IMR-90 (cell line): ENCODE measurements around the gene TNKS1BP1. TPM values are rescaled to one million over a fixed set of nuclear protein-coding genes. Genes with fewer than 3 reads are reported as not detected.

ENCODE experiments used
- ATAC-seq: fragments of 200-7000 bp; cut with Tn5 transposase; 2 replicates; pipeline ENCODE4 v1.9.1; 2020; ENCODE audit warnings: low read depth, mild to moderate bottlenecking, moderate library complexity
- BruUV-seq: library from RNA; stranded (reverse); fragments of 400-500 nt; replicated peaks from 2 replicates; lab custom pipeline; 2021; lab: Mats Ljungman, UMichigan
- CTCF ChIA-PET: fragments of 300-600 bp; formaldehyde crosslinking; extraction: SDS; loops from one replicate; lab custom pipeline; 2021; ENCODE audit warnings: antibody characterized with exemption; lab: Yijun Ruan, JAX
- POLR2A ChIA-PET: fragments of 300-600 bp; sonication (Branson Sonifier 250); formaldehyde crosslinking; loops from one replicate; lab custom pipeline; 2022; ENCODE audit warnings: antibody characterized with exemption; ENCODE audit not compliant: unreplicated experiment; lab: Charles Lee
- DNase-seq: peaks from one replicate; pipeline ENCODE4 v3.0.0; 2013
- H2AFZ ChIP-seq: replicated peaks from 2 replicates; pipeline ENCODE3; 2013; ENCODE audit warnings: low read length, mild to moderate bottlenecking; ENCODE audit not compliant: poor library complexity
- H2AK5ac ChIP-seq: 2 replicates; pipeline ENCODE4 v1.6.1; 2013; ENCODE audit warnings: low read depth, low read length, inconsistent platforms
- H2AK9ac ChIP-seq: replicated peaks from 2 replicates; pipeline ENCODE3; 2013; ENCODE audit warnings: mild to moderate bottlenecking, low read depth, low read length, moderate library complexity; ENCODE audit not compliant: poor library complexity
- H2BK120ac ChIP-seq: 2 replicates; pipeline ENCODE4 v1.6.1; 2013; ENCODE audit warnings: low read depth, low read length, inconsistent platforms
- H2BK15ac ChIP-seq: 3 replicates; pipeline ENCODE4 v1.6.1; 2013; ENCODE audit warnings: low read depth, low read length, inconsistent platforms
- H2BK20ac ChIP-seq: 2 replicates; pipeline ENCODE4 v1.6.1; 2013; ENCODE audit warnings: low read depth, mild to moderate bottlenecking, inconsistent platforms, low read length, moderate library complexity
- H2BK5ac ChIP-seq: 2 replicates; pipeline ENCODE4 v1.6.1; 2013; ENCODE audit warnings: mild to moderate bottlenecking, low read depth, low read length, inconsistent platforms; ENCODE audit not compliant: poor library complexity, severe bottlenecking
- H3K14ac ChIP-seq: replicated peaks from 2 replicates; pipeline ENCODE4 v1.6.1; 2013; ENCODE audit warnings: low read depth, low read length, inconsistent platforms
- H3K18ac ChIP-seq: 2 replicates; pipeline ENCODE4 v1.6.1; 2013; ENCODE audit warnings: low read depth, low read length, control low read depth
- H3K23ac ChIP-seq: 2 replicates; pipeline ENCODE4 v1.6.1; 2013; ENCODE audit warnings: low read depth, low read length, inconsistent platforms
- H3K27ac ChIP-seq: 2 replicates; pipeline ENCODE4 v1.5.1; 2013; ENCODE audit warnings: mild to moderate bottlenecking, control low read depth, low read length; ENCODE audit not compliant: insufficient read depth
- H3K27me3 ChIP-seq: 2 replicates; pipeline ENCODE4 v1.6.1; 2013; ENCODE audit warnings: low read length; ENCODE audit not compliant: control insufficient read depth, insufficient read depth
- H3K36me3 ChIP-seq: 2 replicates; pipeline ENCODE4 v1.6.1; 2013; ENCODE audit warnings: low read length, mixed read lengths; ENCODE audit not compliant: control insufficient read depth, insufficient read depth
- H3K4ac ChIP-seq: 2 replicates; pipeline ENCODE4 v1.6.1; 2013; ENCODE audit warnings: low read depth, low read length, inconsistent platforms
- H3K4me1 ChIP-seq: 2 replicates; pipeline ENCODE4 v1.6.1; 2013; ENCODE audit warnings: low read length, mixed read lengths; ENCODE audit not compliant: control insufficient read depth, insufficient read depth
- H3K4me2 ChIP-seq: 2 replicates; pipeline ENCODE4 v1.6.1; 2013; ENCODE audit warnings: low read depth, mild to moderate bottlenecking, control low read depth, low read length, moderate library complexity
- H3K4me3 ChIP-seq: 2 replicates; pipeline ENCODE4 v1.5.1; 2013; ENCODE audit warnings: low read depth, mild to moderate bottlenecking, control low read depth, low read length, moderate library complexity; ENCODE audit not compliant: insufficient read depth
- H3K56ac ChIP-seq: 2 replicates; pipeline ENCODE4 v1.6.1; 2013; ENCODE audit warnings: low read length, inconsistent platforms; ENCODE audit not compliant: insufficient read depth; ENCODE audit errors: extremely low read depth
- H3K79me1 ChIP-seq, 2 experiments: 2 replicates each; pipeline ENCODE4 v1.6.1; 2013; ENCODE audit warnings: low read length in 2 of 2, inconsistent platforms in 1 of 2, low read depth in 1 of 2
- H3K9ac ChIP-seq: 2 replicates; pipeline ENCODE4 v1.6.1; 2013; ENCODE audit warnings: low read depth, low read length, control low read depth
- H3K9me1 ChIP-seq: 2 replicates; pipeline ENCODE4 v1.6.1; 2013; ENCODE audit warnings: low read length, inconsistent platforms; ENCODE audit not compliant: insufficient read depth
- H3K9me3 ChIP-seq: 2 replicates; pipeline ENCODE4 v1.6.1; 2013; ENCODE audit warnings: low read length; ENCODE audit not compliant: control insufficient read depth, insufficient read depth
- H4K20me1 ChIP-seq: 2 replicates; pipeline ENCODE4 v1.6.1; 2013; ENCODE audit warnings: low read length, inconsistent platforms; ENCODE audit not compliant: insufficient read depth
- H4K5ac ChIP-seq: 2 replicates; pipeline ENCODE4 v1.6.1; 2013; ENCODE audit warnings: mild to moderate bottlenecking, low read depth, low read length, control low read depth
- H4K8ac ChIP-seq, 2 experiments: 2 replicates each; pipeline ENCODE4 v1.6.1; 2013; ENCODE audit warnings: low read depth in 2 of 2, low read length in 2 of 2, control low read depth in 1 of 2, inconsistent platforms in 1 of 2
- H4K91ac ChIP-seq: 2 replicates; pipeline ENCODE4 v1.6.1; 2013; ENCODE audit warnings: low read depth, low read length, inconsistent platforms; ENCODE audit not compliant: insufficient read depth
- BHLHE40 ChIP-seq: fragments of 150-350 bp; IDR thresholded peaks from 2 replicates; pipeline ENCODE4 v1.6.1; 2016; ENCODE audit warnings: mild to moderate bottlenecking, low read depth, low read length
- CEBPB ChIP-seq: IDR thresholded peaks from 2 replicates; pipeline ENCODE4 v1.6.1; 2012; ENCODE audit warnings: low read depth, low read length, improper control_type of control experiment
- FOS ChIP-seq: fragments of 150-350 bp; IDR thresholded peaks from 2 replicates; pipeline ENCODE4 v1.6.1; 2016; ENCODE audit warnings: low read depth, low read length
- MAZ ChIP-seq: IDR thresholded peaks from 2 replicates; pipeline ENCODE4 v1.6.1; 2012; ENCODE audit warnings: low read depth, mild to moderate bottlenecking, low read length, improper control_type of control experiment, moderate library complexity, borderline replicate concordance
- MXI1 ChIP-seq: IDR thresholded peaks from 2 replicates; pipeline ENCODE4 v1.6.1; 2012; ENCODE audit warnings: low read depth, mild to moderate bottlenecking, low read length, moderate library complexity, borderline replicate concordance
- RAD21 ChIP-seq: IDR thresholded peaks from 2 replicates; pipeline ENCODE4 v1.6.1; 2012; ENCODE audit warnings: low read length, improper control_type of control experiment
- RCOR1 ChIP-seq: IDR thresholded peaks from 2 replicates; pipeline ENCODE4 v1.6.1; 2012; ENCODE audit warnings: mild to moderate bottlenecking, low read length, improper control_type of control experiment; ENCODE audit not compliant: insufficient replicate concordance
- RFX5 ChIP-seq: IDR thresholded peaks from 2 replicates; pipeline ENCODE4 v1.8.0; 2012; ENCODE audit warnings: low read depth, mild to moderate bottlenecking, low read length, moderate library complexity
- SMC3 ChIP-seq: fragments of 150-350 bp; IDR thresholded peaks from 2 replicates; pipeline ENCODE4 v1.6.1; 2016; ENCODE audit warnings: low read depth, mild to moderate bottlenecking, antibody characterized with exemption, low read length, moderate library complexity
- WGBS, 2 experiments: methylation state at CpG; one replicate each; pipeline versions ENCODE4 v1.1.5 to v1.1.7; 2013; ENCODE audit warnings: missing lambda C conversion rate in 2 of 2; ENCODE audit not compliant: insufficient read length in 1 of 2; ENCODE audit errors: extremely low coverage in 2 of 2; 5-methylcytosine and 5-hydroxymethylcytosine counted together
- dilution Hi-C: fragments of 300-500 bp; cut with HindIII; formaldehyde crosslinking; loops from one replicate; pipeline ENCODE4 v1.14.3; 2018; ENCODE audit warnings: low sequenced_read_pairs; ENCODE audit not compliant: unreplicated experiment
- in situ Hi-C: fragments of 300-500 bp; cut with MboI; formaldehyde crosslinking; loops from 3 replicates; pipeline ENCODE4 v1.14.3; 2019; ENCODE audit warnings: low sequenced_read_pairs, inconsistent platforms, mixed read lengths
- intact Hi-C: fragments of 100-400 bp; cut with micrococcal nuclease; formaldehyde crosslinking; loops from 2 replicates; pipeline ENCODE4 v1.10.0; 2022
- polyA plus RNA-seq, 3 experiments: library from polyadenylated mRNA; depleted of rRNA; stranded (reverse); fragments of >200 nt; gene quantifications; 2 replicates each; pipeline ENCODE4 v1.2.3, GENCODE V29; 2012; ENCODE audit warnings: low replicate concordance in 1 of 3
- total RNA-seq: library from RNA; depleted of rRNA; stranded (reverse); fragments of >200 nt; gene quantifications from 2 replicates; pipeline ENCODE4 v1.2.3, GENCODE V29; 2012
- TF ChIP-seq, protein P1 (sequence below): conservative IDR thresholded peaks from 2 replicates; pipeline ENCODE4 v1.5.1; 2012; ENCODE audit warnings: mild to moderate bottlenecking, low read depth, low read length, improper control_type of control experiment
- TF ChIP-seq, protein P2 (sequence below): fragments of 150-350 bp; IDR thresholded peaks from 2 replicates; pipeline ENCODE4 v1.6.1; 2017; ENCODE audit warnings: mild to moderate bottlenecking, antibody characterized with exemption, low read length, low read depth

TNKS1BP1 gene
- total and polyA plus RNA-seq, 2 of the 4 experiments (the other 2 are of a cell fraction) = 31.7 to 71.4 TPM

GRCh38 chr11:57325735-57326048, 940 bp upstream of the TNKS1BP1 start:
- dilution Hi-C loops = no loop called here

More at GRCh38 chr11:57325735-57326048, 940 bp upstream of the TNKS1BP1 start:
- peak overlapping the region; percentile 74 for H2BK5ac ChIP-seq
- H3K4me3 ChIP-seq = peak overlapping the region; percentile 97
- H3K4me1 ChIP-seq = peaks cover 20% of the 10 kb centered on the region
- no peak for TF ChIP-seq BHLHE40
- TF ChIP-seq, protein P1, sequence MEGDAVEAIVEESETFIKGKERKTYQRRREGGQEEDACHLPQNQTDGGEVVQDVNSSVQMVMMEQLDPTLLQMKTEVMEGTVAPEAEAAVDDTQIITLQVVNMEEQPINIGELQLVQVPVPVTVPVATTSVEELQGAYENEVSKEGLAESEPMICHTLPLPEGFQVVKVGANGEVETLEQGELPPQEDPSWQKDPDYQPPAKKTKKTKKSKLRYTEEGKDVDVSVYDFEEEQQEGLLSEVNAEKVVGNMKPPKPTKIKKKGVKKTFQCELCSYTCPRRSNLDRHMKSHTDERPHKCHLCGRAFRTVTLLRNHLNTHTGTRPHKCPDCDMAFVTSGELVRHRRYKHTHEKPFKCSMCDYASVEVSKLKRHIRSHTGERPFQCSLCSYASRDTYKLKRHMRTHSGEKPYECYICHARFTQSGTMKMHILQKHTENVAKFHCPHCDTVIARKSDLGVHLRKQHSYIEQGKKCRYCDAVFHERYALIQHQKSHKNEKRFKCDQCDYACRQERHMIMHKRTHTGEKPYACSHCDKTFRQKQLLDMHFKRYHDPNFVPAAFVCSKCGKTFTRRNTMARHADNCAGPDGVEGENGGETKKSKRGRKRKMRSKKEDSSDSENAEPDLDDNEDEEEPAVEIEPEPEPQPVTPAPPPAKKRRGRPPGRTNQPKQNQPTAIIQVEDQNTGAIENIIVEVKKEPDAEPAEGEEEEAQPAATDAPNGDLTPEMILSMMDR = no peak
- TF ChIP-seq SMC3 = no peak
- no peak for TF ChIP-seq RAD21
- no peak for TF ChIP-seq MXI1
- no peak for TF ChIP-seq RFX5
- TF ChIP-seq CEBPB = no peak
- no peak for TF ChIP-seq RCOR1
- no peak for TF ChIP-seq MAZ
- no peak for TF ChIP-seq FOS
- TF ChIP-seq, protein P2, sequence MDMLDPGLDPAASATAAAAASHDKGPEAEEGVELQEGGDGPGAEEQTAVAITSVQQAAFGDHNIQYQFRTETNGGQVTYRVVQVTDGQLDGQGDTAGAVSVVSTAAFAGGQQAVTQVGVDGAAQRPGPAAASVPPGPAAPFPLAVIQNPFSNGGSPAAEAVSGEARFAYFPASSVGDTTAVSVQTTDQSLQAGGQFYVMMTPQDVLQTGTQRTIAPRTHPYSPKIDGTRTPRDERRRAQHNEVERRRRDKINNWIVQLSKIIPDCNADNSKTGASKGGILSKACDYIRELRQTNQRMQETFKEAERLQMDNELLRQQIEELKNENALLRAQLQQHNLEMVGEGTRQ = no peak
- peak overlapping the region; percentile 65 for H4K5ac ChIP-seq
- no CpG with 5 or more reads among the region's 6 CpGs for WGBS, 2 experiments
- peak overlapping the region; percentile 90 for H3K56ac ChIP-seq
- peaks cover 20% of the 10 kb centered on the region for H3K9me1 ChIP-seq
- H3K27ac ChIP-seq = peak overlapping the region; percentile 90
- peak overlapping the region; percentile 86 for H3K14ac ChIP-seq
- H2AK9ac ChIP-seq = peak overlapping the region; percentile 4
- H3K23ac ChIP-seq = peak overlapping the region; percentile 93
- DNase-seq (no peak), ATAC-seq (no peak)
- ChIA-PET POLR2A (interaction anchor here (2.1 kb wide), 1 partner anchor 10 kb away, joined by 9 read pairs; the partner anchor contains the start of gene SSRP1), CTCF (interaction anchor here (0.7 kb wide), 1 partner anchor 315 kb away, joined by 3 read pairs; no protein-coding TSS in a partner anchor)
- peak overlapping the region; percentile 22; the same call in 2 of the 3 replicates for H2BK15ac ChIP-seq
- peak overlapping the region; percentile 86 for H4K91ac ChIP-seq
- intact Hi-C loops = no loop called here
- peak overlapping the region; percentile 72 for H3K4me2 ChIP-seq
- H3K27me3 ChIP-seq = no peaks in the 10 kb centered on the region
- H3K9me3 ChIP-seq = no peaks in the 10 kb centered on the region
- H3K79me1 ChIP-seq = peaks cover 9 to 55% of the 10 kb centered on the region in 2 experiments
- peak overlapping the region; percentile 80 for H2AFZ ChIP-seq
- peaks cover 42% of the 10 kb centered on the region for H3K36me3 ChIP-seq
- peak overlapping the region; percentile 55 to 78; a peak in 3 of 4 replicates for H4K8ac ChIP-seq
- H3K4ac ChIP-seq = peak overlapping the region; percentile 92
- H2AK5ac ChIP-seq = peak overlapping the region; percentile 91
- peak overlapping the region; percentile 38; the same call in 1 of the 2 replicates for H2BK20ac ChIP-seq
- H3K9ac ChIP-seq = peak overlapping the region; percentile 78
- no TSS peak for BruUV-seq
- H3K18ac ChIP-seq = peak overlapping the region; percentile 33
- in situ Hi-C loops = no loop called here
- peaks cover 27% of the 10 kb centered on the region for H4K20me1 ChIP-seq
- peak overlapping the region; percentile 71 for H2BK120ac ChIP-seq
